Measurements from ENCODE around the gene LRRTM4.

DNA sequence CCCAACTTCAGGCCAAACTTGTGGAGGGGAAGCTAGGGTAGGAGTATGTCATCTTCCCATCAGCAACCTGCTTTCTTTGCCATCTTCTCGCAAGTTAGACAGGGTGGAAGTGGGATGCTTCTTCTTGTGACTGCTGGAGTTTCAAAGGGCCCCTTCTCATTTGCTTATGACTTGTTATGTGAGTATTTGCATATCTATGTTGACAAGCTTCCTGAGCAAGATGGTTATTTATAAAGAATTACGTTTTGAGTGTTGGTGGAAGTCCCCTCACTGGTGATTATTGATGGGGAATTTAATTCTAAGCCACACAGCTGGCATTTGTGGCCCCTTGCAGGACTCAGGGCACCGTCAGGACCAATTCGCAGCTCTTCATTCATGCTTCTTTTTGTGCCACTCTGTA, 791.0 kb downstream of the LRRTM4 start:
- TF ChIP-seq, protein P1, sequence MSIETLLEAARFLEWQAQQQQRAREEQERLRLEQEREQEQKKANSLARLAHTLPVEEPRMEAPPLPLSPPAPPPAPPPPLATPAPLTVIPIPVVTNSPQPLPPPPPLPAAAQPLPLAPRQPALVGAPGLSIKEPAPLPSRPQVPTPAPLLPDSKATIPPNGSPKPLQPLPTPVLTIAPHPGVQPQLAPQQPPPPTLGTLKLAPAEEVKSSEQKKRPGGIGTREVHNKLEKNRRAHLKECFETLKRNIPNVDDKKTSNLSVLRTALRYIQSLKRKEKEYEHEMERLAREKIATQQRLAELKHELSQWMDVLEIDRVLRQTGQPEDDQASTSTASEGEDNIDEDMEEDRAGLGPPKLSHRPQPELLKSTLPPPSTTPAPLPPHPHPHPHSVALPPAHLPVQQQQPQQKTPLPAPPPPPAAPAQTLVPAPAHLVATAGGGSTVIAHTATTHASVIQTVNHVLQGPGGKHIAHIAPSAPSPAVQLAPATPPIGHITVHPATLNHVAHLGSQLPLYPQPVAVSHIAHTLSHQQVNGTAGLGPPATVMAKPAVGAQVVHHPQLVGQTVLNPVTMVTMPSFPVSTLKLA (IDR thresholded peaks at IDR 0.05): no peak
- TF ChIP-seq, protein P2, sequence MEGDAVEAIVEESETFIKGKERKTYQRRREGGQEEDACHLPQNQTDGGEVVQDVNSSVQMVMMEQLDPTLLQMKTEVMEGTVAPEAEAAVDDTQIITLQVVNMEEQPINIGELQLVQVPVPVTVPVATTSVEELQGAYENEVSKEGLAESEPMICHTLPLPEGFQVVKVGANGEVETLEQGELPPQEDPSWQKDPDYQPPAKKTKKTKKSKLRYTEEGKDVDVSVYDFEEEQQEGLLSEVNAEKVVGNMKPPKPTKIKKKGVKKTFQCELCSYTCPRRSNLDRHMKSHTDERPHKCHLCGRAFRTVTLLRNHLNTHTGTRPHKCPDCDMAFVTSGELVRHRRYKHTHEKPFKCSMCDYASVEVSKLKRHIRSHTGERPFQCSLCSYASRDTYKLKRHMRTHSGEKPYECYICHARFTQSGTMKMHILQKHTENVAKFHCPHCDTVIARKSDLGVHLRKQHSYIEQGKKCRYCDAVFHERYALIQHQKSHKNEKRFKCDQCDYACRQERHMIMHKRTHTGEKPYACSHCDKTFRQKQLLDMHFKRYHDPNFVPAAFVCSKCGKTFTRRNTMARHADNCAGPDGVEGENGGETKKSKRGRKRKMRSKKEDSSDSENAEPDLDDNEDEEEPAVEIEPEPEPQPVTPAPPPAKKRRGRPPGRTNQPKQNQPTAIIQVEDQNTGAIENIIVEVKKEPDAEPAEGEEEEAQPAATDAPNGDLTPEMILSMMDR (CRISPR knock-in tag; IDR thresholded peaks at IDR 0.05): no peak
- no peak for TF ChIP-seq JUN (CRISPR knock-in tag; IDR thresholded peaks at IDR 0.05)
- no peak for TF ChIP-seq POLR2A (IDR thresholded peaks at IDR 0.05; ENCODE audit: insufficient read depth in 1 of 2, low read depth in 2 of 2, low read length in 2 of 2)
- no peak for TF ChIP-seq ZKSCAN1 (IDR thresholded peaks at IDR 0.05; ENCODE audit: low read length)
- no peak for TF ChIP-seq ATAD3A (CRISPR knock-in tag; IDR thresholded peaks at IDR 0.05)
- no peak for TF ChIP-seq CCDC6 (CRISPR knock-in tag; IDR thresholded peaks at IDR 0.05)
- no peak for TF ChIP-seq TBP (CRISPR knock-in tag; IDR thresholded peaks at IDR 0.05)
- TF ChIP-seq KDM2A (CRISPR knock-in tag; IDR thresholded peaks at IDR 0.05; ENCODE audit: borderline replicate concordance, low read depth): no peak
- TF ChIP-seq ZNF460 (CRISPR knock-in tag; IDR thresholded peaks at IDR 0.05; ENCODE audit: borderline replicate concordance): no peak
- no peak for TF ChIP-seq ZFP41 (CRISPR knock-in tag; IDR thresholded peaks at IDR 0.05; ENCODE audit: borderline replicate concordance)
- no peak for TF ChIP-seq CHD4 (IDR thresholded peaks at IDR 0.05; ENCODE audit: borderline replicate concordance, low read length)
